Caco-2 (cell line): ENCODE data around the gene OMG. TPM values are rescaled to one million over a fixed set of nuclear protein-coding genes. Genes with fewer than 3 reads are reported as not detected.

ENCODE experiments used
- BruUV-seq: library from RNA; stranded (reverse); fragments of 400-500 nt; replicated peaks from 2 replicates; lab custom pipeline; 2021; lab: Mats Ljungman, UMichigan
- CTCF ChIA-PET: fragments of 300-600 bp; sonication (Branson Sonifier 250); formaldehyde crosslinking; loops from one replicate; lab custom pipeline; 2022; ENCODE audit warnings: antibody characterized with exemption; lab: Charles Lee
- POLR2A ChIA-PET: fragments of 300-600 bp; sonication (Branson Sonifier 250); formaldehyde crosslinking; loops from one replicate; lab custom pipeline; 2022; ENCODE audit warnings: antibody characterized with exemption; lab: Charles Lee
- DNase-seq, 2 experiments: peaks; one replicate each; pipeline versions ENCODE4 v3.0.0 to v3.0.0-alpha.2; 2020 to 2022
- H3K27me3 ChIP-seq: replicated peaks from 2 replicates; pipeline ENCODE4 v1.6.0; 2011; ENCODE audit warnings: low read length; ENCODE audit not compliant: control insufficient read depth, insufficient read depth
- H3K36me3 ChIP-seq: 2 replicates; pipeline ENCODE4 v1.5.1; 2011; ENCODE audit warnings: low read length; ENCODE audit not compliant: control insufficient read depth, insufficient read depth
- H3K4me1 ChIP-seq: fragments of 250-450 bp; sonication (Bioruptor Pico); 2 replicates; pipeline ENCODE4 v1.5.1; 2020; ENCODE audit warnings: mild to moderate bottlenecking
- H3K4me3 ChIP-seq: 2 replicates; pipeline ENCODE4 v1.5.1; 2011; ENCODE audit warnings: low read depth, mild to moderate bottlenecking, control low read depth, low read length
- H3K9me3 ChIP-seq: fragments of 250-450 bp; sonication (Bioruptor Pico); 2 replicates; pipeline ENCODE4 v1.5.1; 2020; ENCODE audit warnings: mild to moderate bottlenecking, moderate library complexity
- H3K27ac Mint-ChIP-seq: one replicate; pipeline ENCODE4 v1.8.0; 2022; ENCODE audit warnings: mixed read lengths; ENCODE audit not compliant: unreplicated experiment
- H3K27me3 Mint-ChIP-seq: one replicate; pipeline ENCODE4 v1.8.0; 2022; ENCODE audit warnings: mixed read lengths; ENCODE audit not compliant: insufficient read depth, unreplicated experiment
- H3K36me3 Mint-ChIP-seq: one replicate; pipeline ENCODE4 v1.8.0; 2022; ENCODE audit warnings: mild to moderate bottlenecking, mixed read lengths; ENCODE audit not compliant: insufficient read depth, unreplicated experiment
- H3K4me1 Mint-ChIP-seq: one replicate; pipeline ENCODE4 v1.8.0; 2022; ENCODE audit warnings: low read depth, mixed read lengths; ENCODE audit not compliant: unreplicated experiment
- H3K4me3 Mint-ChIP-seq: one replicate; pipeline ENCODE4 v1.8.0; 2022; ENCODE audit warnings: mild to moderate bottlenecking, moderate library complexity, mixed read lengths; ENCODE audit not compliant: unreplicated experiment
- H3K9me3 Mint-ChIP-seq: one replicate; pipeline ENCODE4 v1.8.0; 2022; ENCODE audit warnings: mixed read lengths; ENCODE audit not compliant: unreplicated experiment
- CTCF ChIP-seq, 2 experiments: fragments of 200-600 bp in 1 of 2; IDR thresholded peaks; 1 replicate in 1 of 2; 2 replicates in 1 of 2; pipeline versions ENCODE4 v1.5.1 to v1.8.0; 2011 to 2022; ENCODE audit warnings: antibody characterized with exemption in 1 of 2, control low read depth in 1 of 2, inconsistent platforms in 1 of 2, low read depth in 1 of 2, low read length in 1 of 2, mild to moderate bottlenecking in 1 of 2, moderate library complexity in 1 of 2; ENCODE audit not compliant: insufficient read depth in 1 of 2, severe bottlenecking in 1 of 2, unreplicated experiment in 1 of 2
- intact Hi-C: fragments of 100-400 bp; cut with micrococcal nuclease; formaldehyde crosslinking; loops from one replicate; pipeline ENCODE4 v1.10.0; 2022; ENCODE audit not compliant: unreplicated experiment
- total RNA-seq: library from RNA; stranded (reverse); gene quantifications from 2 replicates; pipeline ENCODE4 v1.2.3, GENCODE V29; 2022

OMG gene
- total RNA-seq, 1 experiment from 2014 or later = not detected

- no TSS peak for BruUV-seq
- H3K4me1 Mint-ChIP-seq = no peaks in the 10 kb centered on the region
Observed at GRCh38 chr17:31299624-31300023, 2.6 kb upstream of the OMG start.

GRCh38 chr17:31296142-31296541 is 897 bp downstream of the OMG start:
- intact Hi-C loops = no loop called here
- POLR2A ChIA-PET = no interaction called here
- Mint-ChIP-seq H3K9me3 (no peaks in the 10 kb centered on the region), H3K4me3 (no peak overlapping the region), H3K27ac (no peak overlapping the region), H3K36me3 (peaks cover 16% of the 10 kb centered on the region), H3K27me3 (no peaks in the 10 kb centered on the region), H3K4me1 (no peaks in the 10 kb centered on the region)
- Histone ChIP-seq H3K27me3 (no peaks in the 10 kb centered on the region), H3K4me3 (no peak overlapping the region), H3K9me3 (no peaks in the 10 kb centered on the region), H3K4me1 (no peaks in the 10 kb centered on the region), H3K36me3 (no peaks in the 10 kb centered on the region)
- TF ChIP-seq CTCF (IDR thresholded peaks at IDR 0.05; ENCODE audit: insufficient read depth in 1 of 2, low read depth in 1 of 2, low read length in 1 of 2, severe bottlenecking in 1 of 2, unreplicated experiment in 1 of 2) = no peak
- CTCF ChIA-PET = no interaction called here
- no peak for DNase-seq
- BruUV-seq = no TSS peak

More at GRCh38 chr17:31299624-31300023, 2.6 kb upstream of the OMG start:
- CTCF ChIA-PET = no interaction called here
- no peak for TF ChIP-seq CTCF (IDR thresholded peaks at IDR 0.05; ENCODE audit: insufficient read depth in 1 of 2, low read depth in 1 of 2, low read length in 1 of 2, severe bottlenecking in 1 of 2, unreplicated experiment in 1 of 2)
- Mint-ChIP-seq H3K9me3 (no peaks in the 10 kb centered on the region), H3K27ac (no peak overlapping the region), H3K36me3 (no peaks in the 10 kb centered on the region), H3K4me3 (no peak overlapping the region), H3K27me3 (no peaks in the 10 kb centered on the region)
- intact Hi-C loops = no loop called here
- Histone ChIP-seq H3K27me3 (no peaks in the 10 kb centered on the region), H3K4me1 (no peaks in the 10 kb centered on the region), H3K36me3 (no peaks in the 10 kb centered on the region), H3K4me3 (no peak overlapping the region), H3K9me3 (no peaks in the 10 kb centered on the region)
- POLR2A ChIA-PET = no interaction called here
- no peak for DNase-seq

GRCh38 chr17:31295489-31295871 is 1.6 kb downstream of the OMG start:
- intact Hi-C loops = no loop called here
- Mint-ChIP-seq H3K4me3 (no peak overlapping the region), H3K4me1 (no peaks in the 10 kb centered on the region), H3K9me3 (no peaks in the 10 kb centered on the region), H3K36me3 (peaks cover 16% of the 10 kb centered on the region), H3K27me3 (no peaks in the 10 kb centered on the region), H3K27ac (no peak overlapping the region)
- no peak for TF ChIP-seq CTCF (IDR thresholded peaks at IDR 0.05; ENCODE audit: insufficient read depth in 1 of 2, low read depth in 1 of 2, low read length in 1 of 2, severe bottlenecking in 1 of 2, unreplicated experiment in 1 of 2)
- CTCF ChIA-PET = no interaction called here
- no TSS peak for BruUV-seq
- H3K4me1 ChIP-seq = no peaks in the 10 kb centered on the region
- no peak overlapping the region for H3K4me3 ChIP-seq
- POLR2A ChIA-PET = no interaction called here
- H3K9me3 ChIP-seq = no peaks in the 10 kb centered on the region
- no peak for DNase-seq
- no peaks in the 10 kb centered on the region for H3K27me3 ChIP-seq
- no peaks in the 10 kb centered on the region for H3K36me3 ChIP-seq
